RWPE1 (cell line): ENCODE data around the gene CBX7.

ENCODE experiments used
- CTCF ChIA-PET: fragments of 350-600 bp; sonication (Branson Sonifier 250); formaldehyde crosslinking; extraction: SDS; loops from one replicate; lab custom pipeline; 2021; lab: Yijun Ruan, JAX
- POLR2A ChIA-PET: fragments of 400-600 bp; formaldehyde crosslinking; extraction: SDS; loops from one replicate; lab custom pipeline; 2020; ENCODE audit warnings: antibody characterized with exemption; ENCODE audit not compliant: low non-redundant PET; lab: Yijun Ruan, JAX
- DNase-seq: peaks from one replicate; pipeline ENCODE4 v3.0.0; 2012; ENCODE audit warnings: low spot score
- H3K27ac ChIP-seq: fragments of 450-650 bp; 2 replicates; pipeline ENCODE4 v1.5.1; 2017
- TF ChIP-seq, protein P1 (sequence below): fragments of 450-650 bp; conservative IDR thresholded peaks from 2 replicates; pipeline ENCODE4 v1.5.1; 2017; ENCODE audit warnings: low read depth, mild to moderate bottlenecking

The CBX7 gene

GRCh38 chr22:39153220-39153717 lies 789 bp upstream of the CBX7 start:
- no peak for DNase-seq
- TF ChIP-seq, protein P1, sequence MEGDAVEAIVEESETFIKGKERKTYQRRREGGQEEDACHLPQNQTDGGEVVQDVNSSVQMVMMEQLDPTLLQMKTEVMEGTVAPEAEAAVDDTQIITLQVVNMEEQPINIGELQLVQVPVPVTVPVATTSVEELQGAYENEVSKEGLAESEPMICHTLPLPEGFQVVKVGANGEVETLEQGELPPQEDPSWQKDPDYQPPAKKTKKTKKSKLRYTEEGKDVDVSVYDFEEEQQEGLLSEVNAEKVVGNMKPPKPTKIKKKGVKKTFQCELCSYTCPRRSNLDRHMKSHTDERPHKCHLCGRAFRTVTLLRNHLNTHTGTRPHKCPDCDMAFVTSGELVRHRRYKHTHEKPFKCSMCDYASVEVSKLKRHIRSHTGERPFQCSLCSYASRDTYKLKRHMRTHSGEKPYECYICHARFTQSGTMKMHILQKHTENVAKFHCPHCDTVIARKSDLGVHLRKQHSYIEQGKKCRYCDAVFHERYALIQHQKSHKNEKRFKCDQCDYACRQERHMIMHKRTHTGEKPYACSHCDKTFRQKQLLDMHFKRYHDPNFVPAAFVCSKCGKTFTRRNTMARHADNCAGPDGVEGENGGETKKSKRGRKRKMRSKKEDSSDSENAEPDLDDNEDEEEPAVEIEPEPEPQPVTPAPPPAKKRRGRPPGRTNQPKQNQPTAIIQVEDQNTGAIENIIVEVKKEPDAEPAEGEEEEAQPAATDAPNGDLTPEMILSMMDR: no peak
- POLR2A ChIA-PET: interaction anchor here (0.6 kb wide), 1 partner anchor 915 kb away, joined by 5 read pairs; no protein-coding TSS in a partner anchor
- peak overlapping the region; percentile 73 for H3K27ac ChIP-seq
- CTCF ChIA-PET: interaction anchor here (1.0 kb wide), 1 partner anchor 283 kb away, joined by 3 read pairs; no protein-coding TSS in a partner anchor

GRCh38 chr22:39152024-39152510 lies 413 bp downstream of the CBX7 start:
- ChIA-PET POLR2A (no interaction called here), CTCF (interaction anchor here (0.6 kb wide), 1 partner anchor 154 kb away, joined by 3 read pairs; no protein-coding TSS in a partner anchor)
- H3K27ac ChIP-seq: peak overlapping the region; percentile 73
- no peak for DNase-seq
- TF ChIP-seq, protein P1: no peak

GRCh38 chr22:39151329-39151975 lies 1.0 kb downstream of the CBX7 start:
- POLR2A ChIA-PET: no interaction called here
- CTCF ChIA-PET: no interaction called here
- TF ChIP-seq, protein P1: no peak
- no peak for DNase-seq
- H3K27ac ChIP-seq: peak overlapping the region; percentile 73

GRCh38 chr22:39150848-39151215 lies 1.6 kb downstream of the CBX7 start:
- CTCF ChIA-PET: no interaction called here
- no peak for DNase-seq
- H3K27ac ChIP-seq: peak overlapping the region; percentile 73
- TF ChIP-seq, protein P1: no peak
- POLR2A ChIA-PET: no interaction called here

GRCh38 chr22:39149915-39150847 lies 2.3 kb downstream of the CBX7 start:
- peak overlapping the region; percentile 73 for H3K27ac ChIP-seq
- no peak for DNase-seq
- ChIA-PET POLR2A (no interaction called here), CTCF (no interaction called here)
- TF ChIP-seq, protein P1: no peak
